Limb (tissue), 2 donors: ENCODE data around the gene NFYC.

ENCODE experiments used
- DNase-seq, 2 donors: peaks; one replicate each; pipeline ENCODE4 v3.0.0-alpha.2; 2016; ENCODE audit errors: extremely low spot score in 2 of 2

Gene NFYC

DNA sequence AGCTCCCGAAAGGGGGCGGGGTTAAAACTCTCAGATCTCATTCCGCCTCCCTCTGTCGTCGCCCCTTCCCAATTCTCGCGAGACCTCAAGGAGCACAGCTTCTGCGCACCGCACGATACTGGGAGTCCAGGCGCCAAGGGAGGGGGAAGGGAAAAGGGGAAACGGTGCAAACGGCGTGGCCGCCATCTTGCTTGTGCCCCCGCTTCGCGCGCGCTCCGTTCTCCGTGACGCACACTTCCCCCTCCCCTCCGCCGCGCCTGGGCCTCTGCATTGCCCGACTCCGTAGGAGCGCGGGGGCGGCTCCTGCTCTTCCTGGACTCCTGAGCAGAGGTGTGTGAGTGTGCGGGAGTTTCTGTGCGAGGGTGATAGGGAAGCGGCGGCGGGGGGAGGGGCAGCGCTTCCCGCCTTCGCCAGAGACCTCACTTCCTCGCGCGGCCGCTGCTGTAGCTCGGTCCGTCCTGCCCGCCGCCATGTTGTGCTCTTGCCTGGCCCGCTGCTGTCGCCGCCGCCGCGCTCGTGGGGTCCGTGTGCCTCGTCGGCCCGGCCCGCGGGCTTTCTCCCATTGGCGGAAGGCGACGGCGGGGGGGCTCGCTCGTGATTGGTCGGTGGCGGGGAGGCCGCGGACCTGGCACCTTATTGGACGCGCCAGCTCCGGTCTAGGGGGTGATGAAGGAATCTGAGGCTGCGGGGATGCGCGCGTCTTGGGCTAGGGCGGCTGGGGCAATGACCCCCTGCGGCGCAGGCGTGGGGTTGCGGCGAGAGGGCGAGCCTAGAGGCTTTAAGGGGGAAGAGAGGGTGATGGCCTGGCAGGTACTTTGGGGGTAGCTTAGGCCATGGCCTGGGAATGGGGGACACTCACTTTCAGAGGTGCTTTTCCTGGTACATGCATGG lies at the start of gene NFYC:
Gene NFYC (plus strand): TSS at position 167 of the 891 bp plus-strand sequence. CDS start 47,140 bp downstream, outside the sequence.
- DNase-seq: peak; percentile 96 to 97

DNA sequence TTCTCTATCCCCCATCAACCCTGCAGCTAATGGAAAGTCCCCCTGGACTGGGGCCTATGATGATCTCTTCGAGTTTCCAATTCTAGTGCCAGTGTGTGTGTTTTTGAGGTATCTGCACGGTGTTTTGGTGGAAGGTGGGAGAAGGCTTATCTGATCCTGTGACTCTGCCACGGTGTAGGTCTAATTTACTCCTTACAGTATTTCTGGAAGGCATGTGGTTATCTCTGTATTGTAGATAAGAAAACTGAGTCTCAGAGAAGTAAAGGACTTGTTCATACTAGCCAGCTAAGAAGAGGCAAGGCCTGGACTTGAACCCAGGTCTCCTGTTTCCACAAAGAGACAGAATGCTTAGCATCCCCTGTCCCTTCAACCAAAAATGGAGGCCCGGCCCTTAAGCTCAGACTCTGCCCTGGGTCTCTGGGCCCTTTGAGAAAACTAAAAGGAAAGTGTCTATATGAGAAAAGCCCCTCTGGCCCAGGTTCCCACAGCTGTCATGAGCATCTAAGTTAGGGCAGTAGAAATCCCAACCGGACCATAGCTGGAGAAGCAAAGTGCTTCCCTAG lies 46.3 kb upstream of the NFYC start:
- DNase-seq: no peak

DNA sequence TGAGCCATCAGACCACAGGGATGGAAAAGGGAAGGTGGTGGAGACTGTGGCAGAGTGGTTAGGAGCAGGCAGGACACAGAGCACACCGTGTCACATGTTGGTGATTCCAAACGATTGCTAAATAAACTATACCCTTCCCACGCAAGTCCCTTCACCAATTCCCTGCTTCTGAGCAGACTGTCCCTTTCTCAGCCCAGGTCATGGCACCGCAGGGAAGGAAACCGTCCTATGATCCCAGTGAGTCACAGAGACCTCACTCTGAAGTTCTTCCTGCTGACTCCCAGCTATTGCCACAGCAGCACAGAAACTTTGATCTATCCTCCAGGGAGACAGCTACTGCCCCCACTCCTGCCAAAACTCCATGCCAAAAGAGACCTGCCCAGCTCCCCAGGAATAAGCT lies 45.2 kb upstream of the NFYC start:
- no peak for DNase-seq

DNA sequence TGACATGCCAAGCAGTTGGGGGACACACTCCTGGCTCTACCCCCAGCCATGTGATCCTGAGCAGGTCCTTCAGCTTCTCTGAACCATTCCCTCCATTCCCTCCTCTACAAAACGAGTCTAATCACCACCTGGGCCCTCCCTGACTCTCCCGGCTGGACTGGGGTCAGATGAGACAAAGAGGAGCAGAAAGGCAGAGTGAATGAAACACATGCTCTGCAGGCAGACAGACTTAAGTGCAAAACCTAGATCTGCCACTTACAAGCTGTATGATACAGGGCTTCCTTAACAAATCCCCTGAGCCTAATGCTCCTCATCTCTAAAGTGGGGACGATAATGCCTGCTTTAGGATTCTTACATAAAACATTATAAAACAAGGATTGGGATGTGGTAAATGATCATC lies 43.3 kb upstream of the NFYC start:
- no peak for DNase-seq

GRCh38 chr1:40648928-40649591 lies 42.4 kb upstream of the NFYC start:
- no peak for DNase-seq

DNA sequence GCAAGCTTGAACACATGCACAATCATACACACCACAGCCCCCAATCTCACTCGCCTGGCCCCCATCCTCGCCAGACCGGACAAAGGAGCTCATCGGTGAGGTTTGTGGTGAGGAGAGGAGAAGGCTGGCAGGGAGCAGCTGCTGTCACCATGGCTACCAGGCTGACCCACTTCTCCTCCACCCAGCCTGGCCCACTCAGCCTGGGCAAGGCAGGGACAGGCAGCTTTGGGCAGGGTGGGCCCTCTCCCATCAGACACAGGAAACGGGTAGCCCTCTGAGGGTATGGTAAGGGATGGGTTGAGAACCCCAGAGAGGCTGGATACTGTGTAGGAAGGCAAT lies 41.9 kb upstream of the NFYC start:
- DNase-seq: no peak

- no peak for DNase-seq
Observed at GRCh38 chr1:40650075-40650474, 41.4 kb upstream of the NFYC start.

GRCh38 chr1:40651138-40651857 lies 40.2 kb upstream of the NFYC start:
- DNase-seq: no peak

DNA sequence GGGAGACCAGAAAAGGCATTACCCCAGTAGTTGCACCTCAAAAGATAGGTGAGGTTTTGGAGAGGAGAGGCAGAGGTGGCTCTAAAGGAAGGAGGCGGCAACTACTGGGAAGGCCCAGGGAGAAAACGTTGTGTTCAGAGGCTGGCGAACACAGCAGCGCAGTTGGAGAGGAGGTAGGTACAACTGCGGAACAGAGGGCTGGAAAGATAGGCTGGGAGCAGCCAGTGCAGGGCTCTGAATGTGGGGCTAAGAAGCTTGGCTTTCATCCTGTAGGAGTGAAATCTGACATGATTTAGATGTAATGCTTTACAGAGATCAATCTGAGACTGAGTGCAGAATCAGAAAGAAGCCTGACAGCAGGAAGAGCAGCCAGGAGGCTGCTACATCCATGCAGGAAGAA lies 39.0 kb upstream of the NFYC start:
- no peak for DNase-seq

DNA sequence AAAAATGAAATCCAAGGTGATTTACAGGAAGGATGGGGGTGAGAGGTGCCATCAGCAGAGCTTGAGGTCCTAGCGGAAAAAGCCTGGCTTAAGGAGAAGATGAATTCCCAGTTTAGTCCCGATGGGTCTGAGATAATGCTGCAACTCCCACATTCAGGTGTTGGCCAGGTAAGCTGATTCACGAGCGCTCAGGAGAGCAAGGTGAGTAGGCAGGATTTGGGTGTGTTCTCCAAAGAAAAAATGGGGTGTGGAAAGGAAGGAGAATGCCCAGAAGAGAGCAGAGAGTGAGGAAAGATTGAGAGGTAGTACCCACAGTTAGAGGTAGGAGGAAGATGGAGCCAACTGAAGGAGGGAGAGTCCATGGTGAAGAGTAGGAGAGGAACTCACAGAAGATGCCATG lies 38.5 kb upstream of the NFYC start:
- no peak for DNase-seq

DNA sequence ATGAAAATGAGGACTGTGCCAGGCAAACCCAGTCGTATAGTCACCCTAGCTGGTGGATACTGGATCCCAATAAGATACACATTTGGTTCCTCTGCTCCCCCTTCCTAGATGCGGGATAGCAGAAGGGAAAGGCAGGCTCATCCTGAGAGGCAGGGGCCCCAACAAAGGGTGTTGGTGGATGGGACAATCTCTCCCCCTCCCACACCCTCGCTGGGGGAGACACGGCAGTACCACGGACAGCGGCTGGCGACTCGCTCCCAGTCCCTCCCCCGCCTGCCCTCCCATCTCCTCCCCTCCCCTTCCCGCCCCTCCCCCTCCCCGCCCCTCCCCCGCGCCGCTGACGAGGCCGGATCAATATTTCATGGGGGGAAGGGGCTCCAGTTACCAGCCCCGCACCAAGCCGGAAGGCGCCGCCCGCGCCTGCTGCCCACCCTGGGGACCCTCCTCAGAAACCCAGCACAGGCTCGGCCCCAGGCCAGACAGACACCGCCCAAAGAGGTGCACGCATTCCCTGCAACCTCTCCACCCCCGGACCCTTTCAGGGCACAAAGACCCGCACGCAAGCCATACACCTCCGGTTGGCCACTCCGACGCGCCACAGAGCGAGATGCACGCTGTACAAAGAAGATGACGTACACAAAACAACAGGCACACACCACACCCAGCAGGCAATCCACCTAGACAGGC lies 37.5 kb upstream of the NFYC start:
- peak in 1 of 2 donors; percentile 77 for DNase-seq

GRCh38 chr1:40657046-40657445 lies 34.5 kb upstream of the NFYC start:
- DNase-seq: no peak

DNA sequence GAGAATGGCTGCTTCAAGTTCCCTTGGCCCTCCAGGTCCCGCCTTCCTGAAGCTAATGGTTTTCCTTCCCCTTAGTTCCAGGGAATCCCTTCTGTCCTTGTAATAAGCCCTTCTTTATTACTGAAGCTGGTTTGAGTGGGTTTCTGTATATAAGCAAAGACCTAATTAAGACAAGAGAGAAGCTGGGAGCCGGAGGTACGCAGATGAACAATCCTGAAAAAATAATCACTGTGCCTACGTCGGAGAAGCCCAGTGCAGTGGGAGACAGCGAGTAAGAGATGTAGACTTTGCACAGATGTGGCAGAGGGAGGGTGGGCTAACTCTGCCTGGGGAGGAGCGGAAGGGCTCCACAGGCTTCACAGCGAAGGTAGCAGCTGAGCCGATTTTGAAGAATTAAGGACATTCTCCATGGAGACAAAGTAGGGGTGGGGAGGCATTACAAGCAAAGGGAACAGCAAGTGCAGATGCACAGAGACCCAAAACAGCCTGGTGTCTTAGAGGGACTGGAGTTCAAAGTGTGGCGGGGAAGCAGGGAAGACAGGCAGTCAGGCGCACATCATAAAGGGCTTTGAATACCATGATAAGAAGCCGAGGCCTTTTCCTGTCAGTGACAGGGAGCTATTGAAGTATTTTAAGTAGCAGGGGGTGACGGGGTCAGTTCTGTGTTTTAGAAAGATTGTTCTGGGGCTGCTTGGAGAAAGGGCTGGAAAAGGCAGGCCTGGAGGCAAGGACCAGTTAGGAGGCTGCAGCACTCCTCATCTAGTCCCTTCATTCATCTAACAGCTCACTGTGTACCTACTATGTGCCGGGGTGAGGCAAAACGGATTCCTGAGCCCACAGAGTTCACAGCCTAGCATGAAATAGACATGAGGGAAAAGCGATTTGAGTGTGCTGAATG lies 32.5 kb upstream of the NFYC start:
- no peak for DNase-seq

DNA sequence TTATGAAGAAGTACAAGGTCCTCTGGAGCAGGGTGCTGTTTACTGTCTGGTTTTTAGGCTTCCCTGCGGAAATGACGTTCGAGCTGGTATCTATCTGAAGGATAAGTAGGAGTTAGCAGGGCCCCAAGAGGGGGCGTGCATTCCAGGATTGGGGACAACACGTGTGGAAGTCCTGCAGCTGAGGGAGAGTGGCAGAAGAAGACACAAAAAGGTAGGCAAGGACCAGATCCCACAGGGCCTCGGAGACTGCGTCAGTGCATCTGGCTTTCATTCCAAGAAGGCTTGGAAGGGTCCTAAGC lies 31.9 kb upstream of the NFYC start:
- DNase-seq: no peak

GRCh38 chr1:40661678-40662077 lies 29.8 kb upstream of the NFYC start:
- DNase-seq: no peak

- DNase-seq: no peak
Observed at GRCh38 chr1:40662151-40662550, 29.4 kb upstream of the NFYC start.

DNA sequence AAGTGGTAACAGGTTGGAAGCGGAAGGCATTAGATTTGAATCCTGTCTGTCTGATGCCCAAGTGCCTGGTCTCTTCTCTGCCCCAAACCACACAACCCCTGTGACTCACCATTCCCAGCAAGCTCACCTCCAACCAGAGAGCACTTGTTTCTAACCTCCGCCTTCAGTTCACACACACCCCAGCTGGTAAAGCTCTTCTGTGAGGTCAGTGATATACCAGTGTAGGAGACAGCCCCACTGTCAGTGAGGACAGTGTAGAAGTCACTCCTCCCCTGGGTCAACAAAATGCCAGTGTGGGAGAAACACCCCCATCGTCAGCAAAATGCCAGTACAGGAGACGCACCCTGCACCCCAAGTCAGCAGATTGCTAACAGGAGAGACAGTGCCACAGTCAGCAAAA lies 28.6 kb upstream of the NFYC start:
- DNase-seq: no peak

DNA sequence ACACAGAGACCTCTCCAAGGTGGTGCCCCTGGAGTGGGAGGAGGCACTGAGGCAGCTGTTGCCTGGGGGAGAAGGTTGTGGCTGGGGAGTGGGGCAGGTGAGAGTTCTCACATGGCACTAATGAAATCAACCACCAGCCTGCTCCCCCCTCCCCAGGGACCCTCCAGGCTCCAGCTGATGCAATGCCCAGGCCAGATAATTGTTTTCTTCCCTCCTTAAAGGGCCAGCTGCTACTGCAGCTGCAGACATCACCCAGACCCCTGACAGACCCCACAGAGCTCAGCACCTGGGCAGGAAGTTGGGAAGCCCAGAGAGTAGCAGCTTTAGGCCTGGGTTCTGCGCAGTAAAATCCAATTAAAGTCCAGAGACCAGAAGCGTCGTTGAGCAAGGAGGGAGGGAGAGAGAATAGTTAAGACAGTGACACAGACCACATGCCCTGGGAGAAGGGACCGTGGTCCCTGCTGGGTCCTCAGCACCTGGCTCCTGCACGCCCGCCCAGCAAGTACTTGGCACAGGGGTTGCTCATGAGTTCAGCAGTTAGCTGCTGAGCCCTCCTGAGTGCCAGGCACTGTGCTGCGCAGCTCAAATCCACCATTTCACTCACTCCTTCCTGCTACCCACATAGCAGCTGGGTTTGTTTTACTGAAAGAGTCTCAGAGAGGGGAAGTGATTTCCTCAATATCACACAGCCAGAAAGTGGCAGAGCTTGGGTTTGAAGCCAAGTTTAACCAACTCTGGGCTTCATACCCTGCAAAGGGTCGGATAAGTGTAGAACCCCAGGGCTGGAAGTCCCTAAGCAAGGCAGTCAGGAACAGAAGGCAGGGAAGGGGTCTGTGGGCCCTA lies 28.0 kb upstream of the NFYC start:
- DNase-seq: peak in 1 of 2 donors; percentile 61

- peak in 1 of 2 donors; percentile 53 for DNase-seq
Observed at GRCh38 chr1:40664167-40664537, 27.4 kb upstream of the NFYC start.

DNA sequence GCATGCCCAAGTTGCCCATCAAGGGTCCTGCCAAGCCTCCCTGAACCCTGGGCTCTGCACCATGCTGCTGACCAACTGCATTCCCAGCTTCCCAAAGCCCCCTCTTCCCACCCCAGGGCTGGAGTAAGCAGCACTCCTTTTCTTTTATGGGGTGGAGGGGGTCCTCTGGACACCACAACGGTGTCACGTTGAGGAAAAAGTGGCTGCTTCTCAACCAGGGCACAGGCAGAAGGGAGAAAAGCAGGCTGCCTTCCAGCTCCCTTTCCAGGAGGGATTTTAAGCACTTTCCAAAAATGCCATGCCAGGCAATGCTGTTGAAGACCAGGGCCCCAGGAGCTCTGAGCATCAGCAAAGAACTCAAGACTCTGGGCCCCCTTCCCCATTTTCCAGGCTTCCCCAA lies 26.7 kb upstream of the NFYC start:
- DNase-seq: no peak
